Chondrocyte (in vitro differentiated cells): ENCODE results near the gene COMMD1. TPM values are rescaled to one million over a fixed set of nuclear protein-coding genes. Genes with fewer than 3 reads are reported as not detected.
"Not testable (repeated sequence)": the region's sequence is repeated elsewhere in the genome, so short reads cannot be mapped to it uniquely, and the experiment has no call there.

Experiments used
- DNase-seq: peaks from one replicate; pipeline ENCODE4 v3.0.0; 2021; ENCODE audit warnings: mixed read lengths, low spot score
- H3K27ac Mint-ChIP-seq: one replicate; pipeline ENCODE4 v1.8.0; 2021; ENCODE audit warnings: mild to moderate bottlenecking, moderate library complexity, mixed read lengths; ENCODE audit not compliant: unreplicated experiment
- H3K27me3 Mint-ChIP-seq: 2 replicates; pipeline ENCODE4 v1.8.0; 2021; ENCODE audit warnings: low read depth, mixed read lengths
- H3K36me3 Mint-ChIP-seq: 2 replicates; pipeline ENCODE4 v1.8.0; 2021; ENCODE audit warnings: low read depth, mixed read lengths
- H3K4me1 Mint-ChIP-seq: 2 replicates; pipeline ENCODE4 v1.8.0; 2021; ENCODE audit warnings: low read depth, mild to moderate bottlenecking, mixed read lengths
- H3K4me3 Mint-ChIP-seq: one replicate; pipeline ENCODE4 v1.8.0; 2021; ENCODE audit warnings: mild to moderate bottlenecking, moderate library complexity, mixed read lengths; ENCODE audit not compliant: unreplicated experiment
- H3K9me3 Mint-ChIP-seq: 2 replicates; pipeline ENCODE4 v1.8.0; 2021; ENCODE audit warnings: low read depth, mixed read lengths
- CTCF ChIP-seq: fragments of 200-600 bp; sonication (generic); IDR thresholded peaks from 2 replicates; pipeline ENCODE4 v1.5.0; 2021; ENCODE audit warnings: antibody characterized with exemption, mild to moderate bottlenecking, moderate library complexity
- total RNA-seq: library from RNA; stranded (reverse); gene quantifications from 3 replicates; pipeline ENCODE4 v1.2.1, GENCODE V29; 2021

COMMD1 gene
- total RNA-seq, 1 donor from 2014 or later = 37.0 TPM

- Mint-ChIP-seq H3K36me3 (peaks cover 7% of the 10 kb centered on the region), H3K9me3 (peaks cover 14% of the 10 kb centered on the region), H3K27ac (peak overlapping the region; percentile 92), H3K4me3 (peak overlapping the region; percentile 54), H3K27me3 (no peaks in the 10 kb centered on the region), H3K4me1 (peaks cover 61% of the 10 kb centered on the region)
- no peak for DNase-seq
- TF ChIP-seq CTCF = no peak
Measured at GRCh38 chr2:61949714-61950560, 44.5 kb downstream of the COMMD1 start.

- peak overlapping the region; percentile 81 for H3K27ac Mint-ChIP-seq
- no peaks in the 10 kb centered on the region for H3K27me3 Mint-ChIP-seq
- no peak for DNase-seq
- TF ChIP-seq CTCF = no peak
- H3K4me3 Mint-ChIP-seq = no peak overlapping the region
- peaks cover 7% of the 10 kb centered on the region for H3K36me3 Mint-ChIP-seq
- peaks cover 14% of the 10 kb centered on the region for H3K9me3 Mint-ChIP-seq
- peaks cover 54% of the 10 kb centered on the region for H3K4me1 Mint-ChIP-seq
Measured at GRCh38 chr2:61950571-61951315, 45.3 kb downstream of the COMMD1 start.

- peaks cover 14% of the 10 kb centered on the region for H3K9me3 Mint-ChIP-seq
- peaks cover 7% of the 10 kb centered on the region for H3K36me3 Mint-ChIP-seq
- DNase-seq = no peak
- H3K27me3 Mint-ChIP-seq = no peaks in the 10 kb centered on the region
- TF ChIP-seq CTCF = no peak
- peaks cover 43% of the 10 kb centered on the region for H3K4me1 Mint-ChIP-seq
- H3K27ac Mint-ChIP-seq = peak overlapping the region; percentile 77
- H3K4me3 Mint-ChIP-seq = no peak overlapping the region
Measured at GRCh38 chr2:61951881-61952280, 46.4 kb downstream of the COMMD1 start.

- Mint-ChIP-seq H3K4me3 (no peak overlapping the region), H3K9me3 (peaks cover 14% of the 10 kb centered on the region), H3K27me3 (no peaks in the 10 kb centered on the region), H3K36me3 (peaks cover 7% of the 10 kb centered on the region), H3K4me1 (peaks cover 43% of the 10 kb centered on the region), H3K27ac (peak overlapping the region; percentile 77)
- no peak for TF ChIP-seq CTCF
- DNase-seq = no peak
Measured at GRCh38 chr2:61952288-61952687, 46.8 kb downstream of the COMMD1 start.

- peaks cover 18% of the 10 kb centered on the region for H3K9me3 Mint-ChIP-seq
Measured at GRCh38 chr2:61954856-61955255, 49.4 kb downstream of the COMMD1 start.

More at GRCh38 chr2:61954856-61955255, 49.4 kb downstream of the COMMD1 start:
- not testable (repeated sequence) for H3K27ac Mint-ChIP-seq, H3K4me3 Mint-ChIP-seq, H3K36me3 Mint-ChIP-seq, H3K27me3 Mint-ChIP-seq, DNase-seq
- H3K4me1 Mint-ChIP-seq = peaks cover 40% of the 10 kb centered on the region
